Measurements from ENCODE around the gene RPTOR.

DNA sequence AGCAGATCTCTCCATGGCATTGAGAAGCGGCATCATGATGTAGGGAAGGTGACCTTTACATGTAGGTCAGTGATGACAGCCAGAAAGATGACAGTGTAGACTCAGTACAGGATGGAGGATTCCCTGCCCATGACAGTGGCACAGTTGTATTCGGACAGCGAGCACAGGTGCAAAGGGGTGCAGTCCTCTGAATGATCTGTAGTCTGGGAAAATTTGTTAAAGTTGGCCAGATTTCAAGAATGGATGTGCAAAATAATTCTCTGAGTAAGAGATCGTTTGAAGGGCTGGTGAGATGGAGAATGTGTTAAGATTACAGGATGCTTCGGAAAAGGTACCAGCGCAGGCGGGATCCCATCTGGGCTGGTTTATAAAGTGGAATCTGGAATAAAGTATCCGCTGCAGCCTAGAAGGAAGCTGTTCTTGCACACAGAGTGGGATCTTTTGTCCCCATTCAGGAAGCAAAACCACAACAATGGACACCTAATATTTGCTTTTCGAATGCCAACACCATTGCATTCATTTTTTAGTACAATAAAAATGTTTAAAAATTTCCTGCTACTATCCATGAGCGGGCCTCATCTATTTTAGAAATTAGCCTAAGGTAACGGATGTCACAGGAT is 101.2 kb downstream of the RPTOR start:
- TF ChIP-seq, protein P1, sequence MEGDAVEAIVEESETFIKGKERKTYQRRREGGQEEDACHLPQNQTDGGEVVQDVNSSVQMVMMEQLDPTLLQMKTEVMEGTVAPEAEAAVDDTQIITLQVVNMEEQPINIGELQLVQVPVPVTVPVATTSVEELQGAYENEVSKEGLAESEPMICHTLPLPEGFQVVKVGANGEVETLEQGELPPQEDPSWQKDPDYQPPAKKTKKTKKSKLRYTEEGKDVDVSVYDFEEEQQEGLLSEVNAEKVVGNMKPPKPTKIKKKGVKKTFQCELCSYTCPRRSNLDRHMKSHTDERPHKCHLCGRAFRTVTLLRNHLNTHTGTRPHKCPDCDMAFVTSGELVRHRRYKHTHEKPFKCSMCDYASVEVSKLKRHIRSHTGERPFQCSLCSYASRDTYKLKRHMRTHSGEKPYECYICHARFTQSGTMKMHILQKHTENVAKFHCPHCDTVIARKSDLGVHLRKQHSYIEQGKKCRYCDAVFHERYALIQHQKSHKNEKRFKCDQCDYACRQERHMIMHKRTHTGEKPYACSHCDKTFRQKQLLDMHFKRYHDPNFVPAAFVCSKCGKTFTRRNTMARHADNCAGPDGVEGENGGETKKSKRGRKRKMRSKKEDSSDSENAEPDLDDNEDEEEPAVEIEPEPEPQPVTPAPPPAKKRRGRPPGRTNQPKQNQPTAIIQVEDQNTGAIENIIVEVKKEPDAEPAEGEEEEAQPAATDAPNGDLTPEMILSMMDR (IDR thresholded peaks at IDR 0.05; ENCODE audit: borderline replicate concordance, extremely low read depth, low read length, poor library complexity, severe bottlenecking), result no peak
- TF ChIP-seq EZH2 (IDR thresholded peaks at IDR 0.05; ENCODE audit: borderline replicate concordance, low read depth, low read length, severe bottlenecking), result no peak
